HG03196 (cell line): Measurements from ENCODE around the gene RPL13A.
"Not testable (repeated sequence)": the region's sequence is repeated elsewhere in the genome, so short reads cannot be mapped to it uniquely, and the experiment has no call there.

ENCODE experiments used
- ATAC-seq: cut with Tn5 transposase; IDR thresholded peaks from one replicate; pipeline ENCODE4 v1.9.1; 2021; ENCODE audit not compliant: unreplicated experiment

Gene RPL13A

GRCh38 chr19:49487277-49488045 lies at the start of gene RPL13A:
TSS of gene RPL13A (plus strand) at chr19:49487608. CDS start at chr19:49487630, 22 bp downstream.
- peak; percentile 93 for ATAC-seq

DNA sequence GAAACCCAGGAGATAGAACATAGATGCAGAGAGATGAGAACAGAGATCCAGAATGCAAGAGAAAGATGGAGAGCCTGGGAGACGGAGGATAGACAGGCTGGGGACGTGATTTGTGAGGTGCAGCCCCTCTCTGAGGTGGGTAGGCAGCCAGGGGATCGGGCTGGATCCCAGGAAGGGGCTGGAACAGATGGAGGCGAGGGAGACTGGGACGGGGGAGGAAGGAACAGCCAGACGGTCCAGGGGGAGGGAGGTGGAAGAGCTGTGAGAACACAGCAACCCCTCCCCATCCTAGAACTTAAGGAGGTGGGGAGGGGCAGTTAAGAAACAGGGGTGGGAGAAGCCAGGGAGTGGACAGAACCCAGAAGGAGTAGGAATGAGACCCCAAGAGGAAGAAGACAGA lies 49.1 kb upstream of the RPL13A start:
- no peak for ATAC-seq

DNA sequence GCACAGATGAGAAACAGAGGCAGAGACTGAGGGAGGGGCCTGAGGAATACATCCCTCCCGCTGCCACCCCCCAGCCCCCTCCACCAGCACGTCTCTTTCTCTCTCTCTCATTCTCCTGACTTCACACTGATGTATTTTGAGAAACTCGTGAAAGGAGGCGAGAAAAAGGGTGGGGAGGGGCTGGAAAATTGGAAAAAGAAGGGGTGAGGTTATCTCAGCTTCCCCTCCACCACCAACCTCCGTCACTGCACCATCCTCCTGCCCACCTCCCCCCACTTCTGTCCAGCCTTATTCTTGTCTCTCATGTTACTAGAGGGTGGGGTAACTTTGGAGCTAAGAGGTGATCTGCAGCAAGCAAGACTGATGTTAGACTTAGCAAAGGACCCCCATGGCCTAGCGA lies 47.6 kb upstream of the RPL13A start:
- no peak for ATAC-seq

DNA sequence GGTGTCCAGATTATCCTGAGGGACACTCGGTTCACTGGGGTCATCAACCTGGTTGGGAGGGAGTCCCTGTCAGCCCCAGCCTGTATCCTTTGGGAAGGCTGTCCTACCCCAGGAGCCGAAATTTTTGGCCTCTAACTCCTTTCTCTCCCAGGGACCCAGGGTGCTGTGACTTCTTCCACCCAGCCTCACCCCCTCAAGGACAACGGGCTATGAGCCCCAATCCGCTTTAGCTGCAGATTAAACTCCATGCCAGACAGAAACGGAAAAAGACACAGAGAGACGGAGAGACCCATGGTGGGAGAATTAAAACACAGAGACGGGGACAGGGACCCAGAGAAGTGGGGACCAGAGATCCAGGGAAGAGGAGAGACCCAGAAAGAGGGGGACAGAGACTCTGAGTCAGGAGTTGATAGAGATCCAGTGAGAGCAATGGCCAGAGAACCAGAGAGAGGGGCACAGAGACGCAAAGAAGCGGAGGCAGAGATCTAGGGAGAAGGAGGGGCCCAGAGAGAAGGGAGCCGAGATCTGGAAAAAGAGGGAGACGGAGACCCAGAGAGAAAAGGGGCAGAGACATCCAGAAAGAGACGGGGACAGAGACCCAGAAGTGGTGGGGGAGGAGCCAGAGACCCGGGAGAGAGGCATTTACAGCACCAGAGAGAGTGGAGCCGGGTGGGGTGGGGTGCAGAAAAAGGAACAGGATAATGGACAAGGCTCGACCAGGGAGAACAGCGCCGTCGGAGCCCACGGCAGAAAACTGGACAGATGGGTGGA lies 46.8 kb upstream of the RPL13A start:
- ATAC-seq = no peak

GRCh38 chr19:49441210-49441959 lies 46.0 kb upstream of the RPL13A start, which contains the start of gene SLC17A7:
TSS of gene SLC17A7 (minus strand) at chr19:49441527. CDS start at chr19:49441379, 148 bp downstream.
- ATAC-seq = no peak

GRCh38 chr19:49441960-49442350 lies 45.5 kb upstream of the RPL13A start:
- no peak for ATAC-seq

DNA sequence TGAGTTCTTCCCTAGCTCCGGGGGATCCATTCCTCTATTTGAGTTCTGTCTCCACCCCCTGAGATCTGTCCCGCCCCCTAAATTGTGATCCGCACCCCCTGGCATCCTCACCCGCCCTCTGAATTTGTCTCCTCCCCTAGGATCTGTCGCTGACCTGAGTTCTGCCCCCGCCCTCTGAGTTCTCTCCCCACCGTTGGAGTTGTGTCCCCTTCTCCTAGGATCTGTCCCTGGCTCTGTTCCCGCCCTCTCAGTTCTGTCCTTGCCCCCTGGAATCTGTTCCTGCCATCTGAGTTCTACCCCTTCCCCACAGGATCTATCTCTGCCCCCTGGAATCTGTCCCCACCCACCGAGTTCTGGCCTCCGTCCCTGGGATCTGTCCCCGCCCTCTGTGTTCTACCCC lies 45.1 kb upstream of the RPL13A start:
- no peak for ATAC-seq

DNA sequence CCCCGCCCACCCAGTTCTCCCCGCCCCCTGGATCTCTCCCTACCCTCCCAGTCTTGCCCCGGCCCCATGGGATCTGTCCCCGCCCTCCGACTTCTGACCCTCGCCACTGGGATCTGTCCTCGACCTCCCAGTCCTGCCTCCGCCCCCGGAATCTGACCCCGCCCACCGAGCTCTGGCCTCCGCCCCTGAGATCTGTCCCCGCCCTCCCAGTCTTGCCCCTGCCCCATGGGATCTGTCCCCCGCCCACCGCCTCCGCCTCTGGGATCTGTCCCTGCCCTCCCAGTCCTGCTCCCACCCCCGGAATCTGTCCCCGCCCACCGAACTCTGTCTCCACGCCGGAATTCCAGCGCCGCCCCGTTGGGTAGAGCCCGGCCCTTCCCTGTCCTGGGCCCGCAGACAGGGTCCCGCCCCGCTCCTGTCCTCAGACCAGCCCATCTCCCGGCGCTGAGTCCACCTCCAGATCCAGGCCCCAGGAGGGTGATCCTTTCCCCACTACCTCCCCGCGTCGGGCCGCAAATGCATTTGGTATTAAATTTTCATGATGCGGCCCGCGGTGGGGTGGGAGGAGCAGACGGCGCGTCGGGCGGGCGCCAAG lies 44.5 kb upstream of the RPL13A start:
- peak; percentile 17 for ATAC-seq

DNA sequence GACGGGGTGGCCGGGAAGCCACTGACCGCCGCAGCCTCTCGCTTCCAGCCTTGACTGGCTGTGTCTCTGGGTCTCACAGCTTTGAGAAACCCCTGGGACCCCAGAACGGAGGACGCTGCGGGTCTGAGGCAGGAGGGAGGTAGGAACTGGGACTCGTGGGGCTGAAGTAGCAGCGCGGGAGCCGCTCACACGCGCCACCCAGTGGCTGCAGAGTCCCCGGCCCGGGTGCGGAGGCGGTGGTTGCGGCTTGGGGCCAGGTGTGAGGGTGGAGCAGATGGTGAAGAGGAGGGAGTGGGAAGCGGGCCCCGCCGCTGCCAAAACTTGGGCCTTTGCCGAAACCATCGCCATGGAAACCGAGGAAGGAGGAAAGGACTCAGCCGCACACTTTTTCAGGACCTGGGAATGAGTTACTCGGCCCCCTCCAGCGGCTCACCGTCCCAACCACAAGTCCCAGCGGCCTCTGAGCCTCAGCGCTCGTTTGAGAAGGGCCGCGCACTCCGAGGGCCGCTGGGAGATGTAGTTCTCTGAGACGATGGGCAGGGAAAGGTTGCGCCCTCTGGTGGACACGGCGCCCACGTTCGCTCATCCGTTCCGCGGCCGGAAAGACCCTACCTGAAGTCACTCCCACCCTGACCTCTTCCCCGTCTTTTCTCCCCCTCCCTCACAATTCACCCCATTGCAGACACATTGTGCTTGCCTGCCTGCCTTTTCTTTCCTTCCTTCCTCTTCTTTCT lies 43.9 kb upstream of the RPL13A start:
- ATAC-seq = peak; percentile 76

- ATAC-seq = not testable (repeated sequence)
These were observed 43.2 kb upstream of the RPL13A start for GRCh38 chr19:49444100-49444700.

GRCh38 chr19:49445997-49446396 lies 41.4 kb upstream of the RPL13A start:
- no peak for ATAC-seq

- no peak for ATAC-seq
These were observed 39.6 kb upstream of the RPL13A start for GRCh38 chr19:49447485-49448431.

DNA sequence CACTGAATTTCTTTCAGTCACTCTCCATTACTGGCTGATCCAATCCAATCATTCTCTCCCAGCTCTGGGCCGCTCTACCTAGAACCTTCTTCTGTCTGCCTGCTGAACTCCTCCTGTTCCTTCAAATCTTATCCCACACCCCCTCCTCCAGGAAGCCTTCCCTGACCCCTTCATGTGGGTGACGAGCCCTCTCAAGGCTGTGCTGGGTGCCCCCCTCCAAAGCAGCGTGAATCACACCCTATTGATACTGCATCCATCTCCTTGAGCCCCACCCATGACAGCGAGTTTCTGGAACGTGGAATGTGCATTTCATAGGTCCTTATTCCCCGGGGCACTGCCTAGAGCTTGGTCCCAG lies 39.0 kb upstream of the RPL13A start:
- no peak for ATAC-seq

- ATAC-seq = no peak
These were observed 37.0 kb upstream of the RPL13A start for GRCh38 chr19:49450405-49450804.

- ATAC-seq = peak; percentile 57
These were observed 35.8 kb upstream of the RPL13A start, which contains the start of gene PIH1D1 for GRCh38 chr19:49451430-49452181. TSS of gene PIH1D1 (minus strand) at chr19:49451814. CDS start at chr19:49451574, 240 bp downstream.

DNA sequence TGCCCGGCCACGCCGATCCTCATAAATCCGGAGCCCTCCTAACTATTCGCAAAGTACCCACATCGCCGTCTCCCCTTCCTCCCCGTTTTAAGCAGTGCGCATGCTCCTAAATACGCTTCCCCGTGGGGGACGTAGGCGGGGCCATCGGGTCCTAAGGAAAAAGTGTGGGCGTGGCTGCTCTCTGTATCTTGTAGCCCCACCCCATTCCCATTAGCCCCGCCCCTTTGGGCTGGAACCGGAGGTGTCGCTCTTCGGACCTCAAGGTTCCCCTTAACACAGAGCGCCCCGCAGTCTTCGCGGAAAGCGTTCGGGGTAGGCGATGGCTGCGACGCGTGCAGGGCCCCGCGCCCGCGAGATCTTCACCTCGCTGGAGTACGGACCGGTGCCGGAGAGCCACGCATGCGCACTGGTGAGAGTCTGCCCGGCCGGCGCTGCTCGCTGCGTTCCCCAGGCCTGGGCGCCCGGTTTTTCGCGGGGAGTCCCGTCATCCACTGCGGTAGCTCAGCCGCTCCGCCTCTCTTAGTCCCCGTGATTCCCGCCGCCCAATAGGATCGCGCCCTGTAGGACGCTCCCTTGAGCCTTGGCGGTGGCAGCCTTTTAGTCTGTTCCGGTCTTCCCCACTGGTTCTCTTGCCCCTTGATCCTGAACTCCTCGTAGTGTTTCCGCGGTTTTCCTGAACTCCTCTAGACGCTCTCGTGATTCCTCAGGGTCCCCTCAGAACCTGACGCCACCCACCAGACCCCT lies 34.2 kb upstream of the RPL13A start, which contains the start of gene ALDH16A1:
TSS of gene ALDH16A1 (plus strand) at position 213 of the 744 bp plus-strand sequence. CDS start at position 320, 107 bp downstream.
- peak; percentile 85 for ATAC-seq

DNA sequence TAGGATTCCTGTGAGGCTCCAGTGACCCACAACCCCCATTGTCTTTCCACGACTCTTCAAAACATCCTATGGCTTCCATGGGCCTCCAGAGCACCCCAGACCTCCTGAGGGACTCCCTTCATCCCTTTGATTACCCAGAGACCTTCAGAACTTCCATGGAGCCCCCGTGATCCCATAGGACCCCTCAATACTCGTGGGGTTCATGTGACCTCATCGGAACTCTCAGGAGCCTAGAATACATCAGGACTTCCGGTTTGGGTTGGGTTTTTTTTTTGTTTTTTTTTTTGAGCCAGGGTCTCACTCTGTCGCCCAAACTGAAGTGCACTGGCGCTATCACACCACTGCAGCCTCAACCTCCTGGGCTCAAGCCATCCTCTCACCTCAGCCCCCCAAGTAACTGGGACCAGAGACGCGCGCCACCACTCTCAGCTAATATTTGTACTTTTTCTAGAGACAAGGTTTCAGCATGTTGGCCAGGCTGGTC lies 33.6 kb upstream of the RPL13A start:
- ATAC-seq = no peak
